ENCODE measurements around the gene PPP6R1. TPM values are rescaled to one million over a fixed set of nuclear protein-coding genes. Genes with fewer than 3 reads are reported as not detected.

Gene PPP6R1
- polyA plus RNA-seq, 12 donors: 21.5 to 45.8 (median 26.3) TPM; not detected in 1

GRCh38 chr19:55244004-55244680 lies 14.7 kb downstream of the PPP6R1 start:
- DNase-seq: no peak

- DNase-seq: no peak
These were observed 16.3 kb downstream of the PPP6R1 start for GRCh38 chr19:55242517-55242916.

GRCh38 chr19:55241935-55242464 lies 16.8 kb downstream of the PPP6R1 start:
- DNase-seq: no peak

GRCh38 chr19:55241143-55241934 lies 17.5 kb downstream of the PPP6R1 start:
- DNase-seq: no peak

GRCh38 chr19:55240713-55241020 lies 18.1 kb downstream of the PPP6R1 start:
- DNase-seq: no peak

DNA sequence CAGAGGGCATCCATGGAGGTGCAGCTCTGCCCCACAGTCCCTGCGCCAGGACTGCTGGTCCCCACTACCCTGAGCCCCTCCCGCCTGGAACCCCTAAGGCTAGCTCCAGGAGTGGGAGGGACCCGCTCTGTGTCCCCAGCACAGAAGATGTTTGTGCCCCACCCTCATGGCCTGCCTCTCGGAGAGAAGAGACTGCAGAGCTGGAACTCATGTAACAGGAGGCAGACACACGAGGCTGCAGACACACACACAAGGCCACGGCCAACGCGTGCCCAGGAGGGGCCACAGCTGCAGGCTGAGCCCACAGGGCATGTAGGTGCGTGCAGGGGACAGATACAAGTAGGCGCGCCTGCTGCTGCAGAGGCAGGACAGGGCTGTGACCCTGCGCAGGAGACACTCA lies 19.8 kb downstream of the PPP6R1 start:
- DNase-seq: no peak

GRCh38 chr19:55238030-55238429 lies 20.8 kb downstream of the PPP6R1 start:
- DNase-seq: no peak

DNA sequence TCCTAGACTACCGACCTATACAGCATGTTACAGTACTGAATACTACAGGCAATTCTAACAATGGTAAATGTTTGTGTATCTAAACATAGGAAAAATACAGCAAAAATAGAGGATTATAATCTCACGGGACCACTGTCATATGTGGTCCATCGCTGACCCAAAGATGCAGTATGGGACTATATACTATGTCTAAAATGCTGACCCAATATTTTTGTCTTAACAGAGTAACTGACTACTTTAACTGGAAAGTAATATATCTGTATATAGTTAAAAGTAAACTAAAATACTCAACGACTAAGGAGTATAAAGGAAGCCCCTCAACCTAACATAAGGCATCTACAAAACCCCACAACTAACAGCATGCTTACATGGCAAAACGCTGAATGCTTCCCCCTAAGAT lies 25.8 kb downstream of the PPP6R1 start:
- no peak for DNase-seq

DNA sequence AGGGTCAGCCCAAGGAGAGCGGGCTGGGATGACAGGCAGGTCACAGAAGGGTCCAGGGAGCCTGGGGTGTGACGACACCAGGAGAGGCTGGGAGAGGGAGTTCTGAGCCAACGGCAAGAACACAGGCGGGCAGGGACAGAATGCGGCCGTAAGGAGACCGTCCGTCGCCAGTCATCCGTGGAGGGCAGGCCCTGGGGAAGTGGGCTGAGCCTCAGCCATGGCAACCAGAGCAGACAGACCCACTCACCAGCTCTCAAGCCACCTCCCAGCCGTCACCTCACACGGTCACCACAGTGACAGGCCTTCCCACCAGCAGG lies 26.6 kb downstream of the PPP6R1 start:
- DNase-seq: no peak

GRCh38 chr19:55231391-55232285 lies 27.2 kb downstream of the PPP6R1 start:
- no peak for DNase-seq

DNA sequence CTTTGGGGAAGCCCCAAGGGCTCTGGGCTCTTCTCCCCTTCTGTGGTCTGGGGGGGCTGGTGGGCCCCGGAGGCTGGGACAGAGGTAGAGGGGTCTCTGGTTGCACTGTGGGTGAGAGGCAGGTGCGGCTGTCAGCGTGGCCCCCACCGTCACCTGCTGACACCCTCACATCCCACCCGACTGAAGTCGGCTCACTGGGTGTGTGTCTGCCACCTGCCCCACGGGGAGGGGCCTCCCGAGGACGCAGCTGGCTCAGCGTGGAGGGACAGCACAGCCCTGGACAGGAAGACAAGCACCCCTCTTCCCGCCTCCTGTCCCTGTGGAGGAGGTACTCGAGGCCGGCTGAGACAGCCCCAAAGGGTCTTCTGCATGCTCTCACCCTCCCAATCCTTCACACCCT lies 28.0 kb downstream of the PPP6R1 start:
- DNase-seq: no peak

DNA sequence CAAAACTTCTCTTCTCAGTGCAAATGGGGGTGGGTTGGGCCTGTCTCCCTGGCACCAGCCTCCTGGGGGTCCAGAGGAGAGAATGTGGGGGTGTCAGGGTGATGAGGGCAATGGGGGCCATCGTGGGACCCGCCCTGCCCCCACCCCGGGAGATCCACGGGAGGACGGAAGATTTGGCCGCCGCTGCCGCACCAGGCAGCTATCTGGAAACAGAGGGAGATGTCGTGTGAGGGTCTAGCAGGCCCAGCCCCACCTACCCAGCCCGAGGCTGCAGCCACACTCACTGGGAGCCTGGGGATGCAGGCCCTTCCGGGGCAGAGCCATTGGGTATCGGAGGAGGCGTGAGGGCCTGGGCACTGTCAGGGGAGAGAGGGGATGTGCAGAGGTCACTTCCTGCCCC lies 28.5 kb downstream of the PPP6R1 start:
- no peak for DNase-seq

- DNase-seq: no peak
These were observed 29.0 kb downstream of the PPP6R1 start for GRCh38 chr19:55229789-55230182.

DNA sequence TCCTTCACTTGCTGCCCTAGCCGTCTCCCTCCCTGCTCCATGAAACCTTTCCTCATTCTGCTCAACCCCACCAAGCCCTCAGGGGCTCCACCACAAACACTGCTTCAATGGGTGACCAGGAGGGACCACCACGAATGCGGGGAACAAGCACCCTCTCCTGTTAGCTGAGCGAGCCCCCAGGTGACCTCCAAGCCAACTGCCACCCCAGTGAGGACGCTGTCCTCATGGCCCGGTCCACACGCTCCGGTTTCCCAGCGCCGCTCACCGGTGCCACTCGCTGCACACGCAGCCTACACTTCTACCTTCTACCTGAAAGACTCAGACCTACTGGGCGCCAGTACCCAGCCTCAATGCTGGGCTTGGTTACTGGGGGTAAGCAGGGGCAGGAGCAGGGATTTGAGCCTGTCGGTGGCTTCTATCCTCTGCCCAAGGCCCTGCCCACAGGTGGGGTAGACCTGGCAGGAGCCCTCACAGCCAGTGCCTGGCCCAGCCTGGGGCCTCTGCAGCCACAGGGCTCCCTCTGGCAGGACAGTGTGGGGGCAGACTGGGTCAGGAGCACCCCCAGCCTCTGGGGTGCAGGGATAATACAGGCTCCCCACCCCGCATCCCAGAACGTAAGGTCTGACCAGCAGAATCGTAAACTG lies 29.6 kb downstream of the PPP6R1 start:
- DNase-seq: no peak

DNA sequence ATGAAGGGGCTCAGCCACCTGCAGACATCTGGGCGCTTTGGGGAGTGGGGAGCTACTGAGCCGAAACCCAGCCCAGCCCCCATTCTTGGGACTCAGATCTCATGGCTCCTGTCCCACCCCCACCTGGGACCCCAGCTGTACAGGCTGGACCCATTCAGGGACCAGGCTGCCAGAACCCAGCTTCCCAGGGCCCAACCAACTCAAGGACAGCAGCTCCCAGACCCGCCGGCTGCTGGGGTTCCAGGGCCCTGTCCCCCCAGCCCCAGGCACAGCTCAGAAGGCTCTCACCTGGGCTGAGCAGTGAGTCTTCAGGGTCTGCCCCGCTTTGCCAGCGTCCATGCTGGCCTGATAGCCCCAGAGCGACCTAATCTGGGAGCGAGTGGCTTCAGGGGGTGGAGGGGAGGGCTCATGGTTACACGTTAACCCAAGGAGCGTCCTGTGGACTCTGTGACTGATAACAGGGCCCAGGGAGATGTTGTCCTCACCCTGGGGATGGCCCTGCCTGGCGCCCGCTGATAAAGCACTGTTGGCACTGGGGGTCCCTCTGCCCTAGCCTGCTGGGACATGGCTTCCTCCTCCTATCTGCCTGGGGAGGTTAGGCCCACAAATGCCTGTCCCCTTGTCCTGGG lies 30.3 kb downstream of the PPP6R1 start, which contains the start of gene TMEM86B:
TSS of gene TMEM86B (minus strand) at position 361 of the 629 bp plus-strand sequence. CDS start at position 339, 22 bp downstream.
- DNase-seq: no peak

DNA sequence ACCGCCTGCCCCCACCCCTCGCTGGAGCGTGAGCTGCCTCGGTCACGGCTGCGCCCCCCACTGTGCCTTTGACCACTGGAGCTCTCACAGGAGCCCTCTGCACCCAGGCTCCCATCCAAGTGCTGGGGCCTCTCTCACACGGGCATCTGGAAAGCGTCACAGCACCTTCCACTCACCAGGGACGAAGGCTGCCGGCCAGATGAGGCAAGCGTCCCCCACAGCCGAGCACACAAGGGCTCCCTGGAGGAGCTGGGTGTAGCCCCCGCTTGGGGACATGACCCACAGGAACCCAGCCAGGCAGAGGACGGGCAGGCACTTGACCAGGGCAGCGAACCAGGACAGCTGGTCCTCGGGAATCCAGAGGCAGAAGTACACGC lies 30.8 kb downstream of the PPP6R1 start:
- DNase-seq: no peak

DNA sequence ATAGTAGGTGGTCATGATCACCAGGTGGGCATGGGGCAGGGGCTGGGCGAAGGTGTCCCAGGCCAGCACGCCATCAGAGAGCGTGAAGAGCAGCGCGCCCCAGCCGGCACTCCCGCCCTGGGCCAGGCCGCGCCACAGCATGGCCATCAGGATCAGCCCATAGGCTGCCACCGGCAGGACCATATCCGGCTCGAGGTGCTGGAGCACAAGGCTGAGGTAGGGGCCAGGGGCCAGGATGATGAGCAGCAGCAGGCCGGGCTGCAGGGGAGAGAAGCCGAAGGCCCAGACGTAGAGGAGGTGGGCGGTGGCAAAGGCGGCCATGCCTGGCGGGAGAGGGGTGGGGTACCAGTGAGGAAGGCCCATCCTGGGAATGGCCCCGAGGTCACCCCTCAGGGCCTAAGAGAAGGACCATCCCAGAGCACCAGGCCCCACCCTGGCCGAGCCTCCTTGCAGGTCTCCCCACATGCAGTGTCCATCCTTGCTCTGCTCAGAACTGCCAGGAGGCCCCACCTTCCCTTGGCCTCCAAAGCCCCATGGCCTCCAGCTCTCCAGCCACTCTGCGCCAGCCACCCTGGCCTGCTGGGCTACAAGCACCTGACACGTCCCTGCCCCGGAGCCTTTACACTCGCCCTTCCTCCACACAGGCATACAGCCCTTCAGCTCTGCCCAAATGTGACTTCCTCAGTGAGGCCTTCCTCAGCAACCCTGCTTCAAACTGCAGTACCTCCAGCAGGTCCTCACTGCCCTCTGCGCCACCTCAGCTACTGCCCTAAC lies 31.4 kb downstream of the PPP6R1 start:
- no peak for DNase-seq

DNA sequence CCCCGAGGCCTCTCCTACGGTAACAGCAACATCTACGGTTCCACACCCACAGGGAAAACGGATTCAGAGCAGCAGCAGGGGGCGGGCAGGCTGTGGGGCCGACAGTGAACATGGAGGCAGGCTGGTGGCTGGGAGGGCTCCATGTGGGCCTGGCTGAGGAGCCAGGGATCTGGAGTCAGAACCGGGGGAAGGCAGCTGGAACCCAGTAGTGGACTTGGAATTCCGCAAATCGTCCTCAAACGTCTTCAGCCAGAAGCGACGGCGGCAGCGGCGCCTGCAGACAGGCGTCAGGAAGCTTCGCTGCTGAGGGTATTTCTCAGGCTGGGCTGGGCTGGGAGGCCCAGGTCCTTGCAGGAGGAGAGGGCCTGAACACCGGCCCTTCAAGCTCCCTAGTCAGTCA lies 32.0 kb downstream of the PPP6R1 start:
- DNase-seq: no peak

DNA sequence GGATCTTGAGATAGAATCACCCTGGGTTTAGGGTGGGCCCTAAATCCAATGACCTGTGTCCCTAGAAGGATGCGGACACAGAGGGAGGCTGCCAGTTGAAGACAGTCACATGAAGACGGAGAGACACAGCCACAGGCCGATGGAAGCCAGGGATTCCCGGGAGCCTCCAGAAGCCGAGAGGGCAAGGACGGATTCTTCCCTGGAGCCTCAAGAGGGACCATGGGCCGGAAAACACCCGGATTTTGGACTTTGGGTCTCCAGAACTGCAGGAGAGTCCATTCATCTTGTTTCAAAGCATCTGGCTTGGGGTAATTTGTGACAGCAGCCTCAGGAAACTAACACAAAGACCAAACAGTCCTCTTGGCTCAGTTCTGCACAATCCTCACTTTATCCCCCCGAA lies 32.5 kb downstream of the PPP6R1 start:
- DNase-seq: no peak

GRCh38 chr19:55225415-55225958 lies 33.3 kb downstream of the PPP6R1 start:
- DNase-seq: no peak

All from muscle of arm (tissue), 12 donors.